Choroid plexus epithelial cell (primary cell): ENCODE data around the gene SLC29A1.
"Not testable (repeated sequence)": the region's sequence is repeated elsewhere in the genome, so short reads cannot be mapped to it uniquely, and the experiment has no call there.

Source experiments
- DNase-seq: peaks from one replicate; pipeline ENCODE4 v3.0.0-alpha.2; 2010; ENCODE audit warnings: low read depth
- H3K4me3 ChIP-seq: 2 replicates; pipeline ENCODE4 v1.5.1; 2011; ENCODE audit warnings: low read depth, mild to moderate bottlenecking, control low read depth, low read length, moderate library complexity
- TF ChIP-seq, protein P1 (sequence below): conservative IDR thresholded peaks from 2 replicates; pipeline ENCODE4 v1.5.1; 2011; ENCODE audit warnings: low read depth, mild to moderate bottlenecking, control low read depth, inconsistent platforms, low read length, moderate library complexity

The SLC29A1 gene

GRCh38 chr6:44179648-44180047, 43.7 kb upstream of the SLC29A1 start:
- TF ChIP-seq, protein P1, sequence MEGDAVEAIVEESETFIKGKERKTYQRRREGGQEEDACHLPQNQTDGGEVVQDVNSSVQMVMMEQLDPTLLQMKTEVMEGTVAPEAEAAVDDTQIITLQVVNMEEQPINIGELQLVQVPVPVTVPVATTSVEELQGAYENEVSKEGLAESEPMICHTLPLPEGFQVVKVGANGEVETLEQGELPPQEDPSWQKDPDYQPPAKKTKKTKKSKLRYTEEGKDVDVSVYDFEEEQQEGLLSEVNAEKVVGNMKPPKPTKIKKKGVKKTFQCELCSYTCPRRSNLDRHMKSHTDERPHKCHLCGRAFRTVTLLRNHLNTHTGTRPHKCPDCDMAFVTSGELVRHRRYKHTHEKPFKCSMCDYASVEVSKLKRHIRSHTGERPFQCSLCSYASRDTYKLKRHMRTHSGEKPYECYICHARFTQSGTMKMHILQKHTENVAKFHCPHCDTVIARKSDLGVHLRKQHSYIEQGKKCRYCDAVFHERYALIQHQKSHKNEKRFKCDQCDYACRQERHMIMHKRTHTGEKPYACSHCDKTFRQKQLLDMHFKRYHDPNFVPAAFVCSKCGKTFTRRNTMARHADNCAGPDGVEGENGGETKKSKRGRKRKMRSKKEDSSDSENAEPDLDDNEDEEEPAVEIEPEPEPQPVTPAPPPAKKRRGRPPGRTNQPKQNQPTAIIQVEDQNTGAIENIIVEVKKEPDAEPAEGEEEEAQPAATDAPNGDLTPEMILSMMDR, result no peak
- DNase-seq, result no peak
- no peak overlapping the region for H3K4me3 ChIP-seq

DNA sequence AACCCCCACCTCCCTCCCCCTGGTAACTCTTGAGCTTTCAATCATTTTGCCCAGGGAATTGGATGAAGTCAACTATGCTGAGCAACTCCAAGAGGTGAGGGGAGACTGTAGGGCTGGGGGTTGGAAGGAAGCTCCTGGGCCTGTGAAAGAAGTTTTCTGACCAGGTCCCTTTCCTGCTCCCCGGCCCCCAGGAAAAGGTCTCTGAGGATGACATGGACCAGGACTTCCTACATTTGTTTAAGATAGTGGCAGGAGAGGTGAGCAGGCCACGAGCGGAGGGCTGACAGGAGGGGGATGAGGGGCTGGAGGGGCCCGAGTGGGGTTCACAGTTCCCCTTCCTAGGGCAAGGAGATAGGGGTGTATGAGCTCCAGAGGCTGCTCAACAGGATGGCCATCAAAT, 43.0 kb upstream of the SLC29A1 start:
- TF ChIP-seq, protein P1, result no peak
- no peak for DNase-seq
- no peak overlapping the region for H3K4me3 ChIP-seq

GRCh38 chr6:44180886-44181285, 42.5 kb upstream of the SLC29A1 start:
- H3K4me3 ChIP-seq, result no peak overlapping the region
- DNase-seq, result no peak
- TF ChIP-seq, protein P1, result no peak

DNA sequence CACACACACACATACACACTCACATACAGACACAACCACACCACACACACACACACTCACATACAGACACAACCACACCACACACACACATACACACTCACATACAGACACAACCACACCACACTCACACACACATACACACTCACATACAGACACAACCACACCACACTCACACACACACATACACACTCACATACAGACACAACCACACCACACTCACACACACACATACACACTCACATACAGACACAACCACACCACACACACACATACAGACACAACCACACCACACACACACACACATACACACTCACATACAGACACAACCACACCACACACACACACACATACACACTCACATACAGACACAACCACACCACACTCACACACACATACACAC, 41.6 kb upstream of the SLC29A1 start:
- H3K4me3 ChIP-seq, DNase-seq: not testable (repeated sequence)

DNA sequence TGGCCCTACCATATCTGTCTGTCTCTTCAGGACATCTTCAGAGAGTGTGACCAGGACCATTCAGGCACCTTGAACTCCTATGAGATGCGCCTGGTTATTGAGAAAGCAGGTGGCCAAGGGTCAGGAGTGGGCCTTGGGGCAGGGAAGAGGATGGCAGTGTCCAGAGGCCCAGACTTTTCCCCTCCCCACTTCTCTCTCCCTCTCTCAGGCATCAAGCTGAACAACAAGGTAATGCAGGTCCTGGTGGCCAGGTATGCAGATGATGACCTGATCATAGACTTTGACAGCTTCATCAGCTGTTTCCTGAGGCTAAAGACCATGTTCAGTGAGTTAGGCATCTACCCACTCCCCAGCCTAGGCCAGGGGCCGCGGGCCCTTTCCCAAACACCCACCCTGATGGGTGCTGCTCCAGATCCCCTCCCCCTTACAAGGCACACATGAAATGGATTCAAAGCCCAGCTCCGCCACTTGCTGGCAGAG, 40.4 kb upstream of the SLC29A1 start:
- TF ChIP-seq, protein P1, result no peak
- DNase-seq, result no peak
- no peak overlapping the region for H3K4me3 ChIP-seq

DNA sequence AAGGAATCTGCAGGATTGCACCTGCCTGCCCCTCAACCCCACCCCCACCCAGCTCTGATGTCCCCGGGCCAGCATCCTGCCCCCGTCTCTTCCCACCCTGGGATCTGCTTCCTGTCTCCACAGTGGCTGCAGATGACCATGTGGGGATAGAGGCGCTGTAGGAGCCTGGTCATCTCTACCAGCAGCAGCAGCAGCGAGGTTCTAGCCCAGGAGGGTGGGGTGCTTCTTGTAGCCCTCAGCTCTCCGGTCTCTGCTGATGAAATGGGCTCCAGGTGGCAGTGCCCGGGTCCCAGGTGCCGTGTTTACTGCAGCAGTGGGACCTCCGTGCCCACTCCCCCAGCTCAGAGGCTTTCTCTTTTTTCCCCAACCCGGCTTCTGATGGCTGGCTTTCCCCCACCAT, 39.6 kb upstream of the SLC29A1 start:
- H3K4me3 ChIP-seq, result no peak overlapping the region
- TF ChIP-seq, protein P1, result no peak
- DNase-seq, result no peak

- DNase-seq, H3K4me3 ChIP-seq: not testable (repeated sequence)
These were observed 38.0 kb upstream of the SLC29A1 start for GRCh38 chr6:44185356-44185755.

GRCh38 chr6:44185953-44186634, 37.3 kb upstream of the SLC29A1 start:
- H3K4me3 ChIP-seq, result no peak overlapping the region
- TF ChIP-seq, protein P1, result no peak
- no peak for DNase-seq
